COLO829 (cell line): ENCODE results near the gene SEMA6B.
A peak's percentile ranks its signal among the peaks of the same experiment; 100 is the strongest.

Experiments
- DNase-seq: peaks from one replicate; pipeline ENCODE4 v3.0.0; 2012; ENCODE audit warnings: low spot score

SEMA6B gene

DNA sequence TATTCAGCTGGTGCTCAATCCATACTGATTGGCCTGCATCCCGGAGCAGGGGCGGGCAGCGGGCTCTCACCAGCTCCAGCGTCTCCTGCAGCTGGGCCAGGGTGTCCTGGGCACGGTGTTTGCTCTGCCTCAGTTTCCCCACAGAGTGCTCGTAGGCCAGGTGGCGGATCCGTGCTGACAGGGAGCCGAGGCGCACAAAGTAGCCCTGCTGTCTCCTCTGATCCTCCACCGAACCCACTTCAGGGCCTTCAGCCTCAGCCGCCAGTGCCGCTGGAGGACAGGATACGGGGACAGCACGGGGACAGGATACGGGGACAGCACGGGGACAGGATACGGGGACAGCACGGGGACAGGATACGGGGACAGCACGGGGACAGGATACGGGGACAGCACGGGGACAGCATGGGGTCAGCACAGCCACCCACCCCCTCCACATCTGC is 33.9 kb downstream of the SEMA6B start:
- DNase-seq, result no peak

DNA sequence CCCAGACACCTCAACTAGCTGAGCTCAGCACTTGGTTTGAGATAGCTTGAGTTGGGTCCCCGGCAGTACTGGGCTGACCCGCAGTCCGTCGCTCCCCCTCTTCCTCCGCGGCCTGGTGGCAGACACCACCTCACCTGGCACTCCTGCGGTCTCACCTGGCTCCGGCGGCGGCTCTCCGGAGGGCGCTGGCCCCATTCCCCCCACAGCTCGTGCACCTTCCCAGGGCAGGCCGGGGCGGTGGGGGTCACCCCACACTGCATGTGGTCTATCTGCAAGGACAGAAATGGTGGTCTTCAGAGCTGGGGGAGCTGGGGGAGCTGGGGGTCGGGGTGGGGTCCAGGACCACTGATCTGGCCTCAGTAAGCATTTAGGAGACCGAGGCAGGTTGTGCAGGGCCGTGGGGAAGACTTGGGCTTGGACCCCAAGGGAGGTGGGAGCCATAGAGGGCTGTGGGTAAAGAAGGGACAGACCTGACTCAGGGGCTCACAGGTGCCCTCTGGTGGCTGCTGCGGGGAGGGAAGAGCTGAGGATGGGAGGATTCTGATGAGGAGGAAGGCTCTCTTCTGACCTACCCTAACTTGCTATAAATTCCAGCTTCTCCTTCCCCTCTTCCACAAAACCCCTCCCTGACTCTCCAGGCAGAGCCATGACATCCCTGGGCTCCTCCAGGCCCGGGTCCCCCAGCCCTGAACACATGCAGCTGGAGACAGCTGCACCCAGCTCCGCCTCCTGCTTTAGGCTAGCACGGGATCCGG is 34.5 kb downstream of the SEMA6B start:
- DNase-seq, result peak; percentile 33

GRCh38 chr19:4523306-4524110 is 36.0 kb downstream of the SEMA6B start:
- DNase-seq, result peak; percentile 65

DNA sequence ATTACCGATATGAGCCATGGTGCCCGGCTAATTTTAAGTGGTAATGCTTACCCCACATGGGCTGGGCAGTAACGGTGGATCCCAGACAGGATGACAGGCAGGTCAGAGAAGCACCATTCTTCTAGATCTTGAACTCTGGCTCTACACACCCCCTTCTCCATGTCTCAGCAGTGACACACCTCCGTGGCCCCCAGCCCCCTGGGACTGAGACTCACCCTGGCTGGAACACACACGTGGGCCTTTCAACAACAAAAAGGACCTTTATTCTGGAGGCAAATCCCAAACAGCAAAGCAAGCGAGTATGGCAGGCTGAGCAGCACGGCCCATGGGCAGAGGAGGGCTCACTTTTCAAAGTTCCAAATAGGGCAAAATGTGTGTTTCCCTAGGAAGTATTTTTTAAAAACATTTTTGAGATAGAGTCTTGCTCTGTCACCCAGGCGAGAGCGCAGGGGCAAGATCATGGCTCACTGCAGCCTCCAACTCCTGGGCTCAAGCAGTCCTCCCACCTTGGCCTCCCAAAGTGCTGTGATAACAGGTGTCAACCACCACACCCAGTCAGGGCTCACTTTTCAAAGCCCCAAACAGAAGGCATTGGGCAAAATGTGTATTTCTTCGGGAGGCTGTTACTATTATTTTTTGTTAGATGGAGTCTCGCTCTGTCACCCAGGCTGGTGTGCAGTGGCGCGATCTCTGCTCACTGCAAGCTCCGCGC is 37.0 kb downstream of the SEMA6B start:
- DNase-seq, result peak; percentile 68

GRCh38 chr19:4521888-4522242 is 37.6 kb downstream of the SEMA6B start:
- no peak for DNase-seq

GRCh38 chr19:4521170-4521887 is 38.2 kb downstream of the SEMA6B start:
- no peak for DNase-seq

DNA sequence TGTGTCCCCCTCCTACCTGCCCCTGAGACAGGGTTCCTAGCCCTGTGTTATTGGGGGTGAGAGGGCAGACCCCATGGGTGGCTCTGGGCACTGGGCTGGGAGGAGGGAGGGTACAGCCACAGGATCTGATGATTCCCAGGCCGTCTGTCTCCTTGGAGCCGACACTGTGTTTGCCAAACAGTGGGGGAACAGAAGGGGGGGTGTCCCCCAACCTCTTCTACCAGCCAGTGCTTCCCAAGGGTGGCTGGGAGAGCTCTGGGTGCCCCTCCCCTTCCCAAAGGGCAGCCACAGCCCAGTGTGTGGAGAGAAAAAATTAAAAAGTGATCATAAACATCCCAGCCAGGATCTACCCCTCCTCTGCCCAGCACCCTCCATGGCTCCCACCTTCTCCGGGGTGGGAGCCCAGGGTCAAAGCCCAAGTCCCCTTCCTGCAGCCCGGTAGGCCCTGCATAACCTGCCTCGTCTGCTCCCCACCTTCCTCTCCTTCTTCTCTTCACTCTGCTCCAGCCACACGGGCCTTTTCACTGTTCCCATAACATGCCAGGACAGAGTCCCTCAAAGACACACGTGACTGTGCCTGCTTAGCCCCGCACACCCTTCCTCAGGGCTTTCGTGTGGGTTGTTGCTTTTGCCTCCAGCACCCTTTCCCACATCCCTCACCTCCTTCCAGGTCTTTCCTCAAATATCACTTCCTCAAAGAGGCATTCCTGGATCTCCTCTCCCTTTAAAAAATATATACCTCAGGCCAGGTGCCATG is 39.8 kb downstream of the SEMA6B start:
- DNase-seq, result no peak

DNA sequence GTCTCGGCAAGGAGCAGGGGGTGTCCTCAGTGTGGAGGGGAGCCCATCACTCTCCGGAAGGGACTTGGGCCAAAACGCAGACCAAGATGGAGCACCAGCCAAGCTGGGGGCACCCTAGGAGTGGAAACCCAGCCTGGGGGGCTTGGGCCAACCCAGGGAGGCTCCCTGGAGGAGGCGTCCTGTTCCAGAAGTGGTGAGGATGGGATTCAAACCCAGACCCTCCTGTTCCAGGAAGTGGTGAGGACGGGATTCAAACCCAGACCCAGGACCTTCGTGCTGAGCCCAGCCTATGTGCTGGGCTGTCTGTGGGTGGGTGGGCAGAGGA is 40.4 kb downstream of the SEMA6B start:
- no peak for DNase-seq

GRCh38 chr19:4518345-4519171 is 40.9 kb downstream of the SEMA6B start, which contains the start of gene PLIN4:
PLIN4 (minus strand) TSS chr19:4518486; CDS start chr19:4518272, 214 bp downstream.
- DNase-seq, result no peak

DNA sequence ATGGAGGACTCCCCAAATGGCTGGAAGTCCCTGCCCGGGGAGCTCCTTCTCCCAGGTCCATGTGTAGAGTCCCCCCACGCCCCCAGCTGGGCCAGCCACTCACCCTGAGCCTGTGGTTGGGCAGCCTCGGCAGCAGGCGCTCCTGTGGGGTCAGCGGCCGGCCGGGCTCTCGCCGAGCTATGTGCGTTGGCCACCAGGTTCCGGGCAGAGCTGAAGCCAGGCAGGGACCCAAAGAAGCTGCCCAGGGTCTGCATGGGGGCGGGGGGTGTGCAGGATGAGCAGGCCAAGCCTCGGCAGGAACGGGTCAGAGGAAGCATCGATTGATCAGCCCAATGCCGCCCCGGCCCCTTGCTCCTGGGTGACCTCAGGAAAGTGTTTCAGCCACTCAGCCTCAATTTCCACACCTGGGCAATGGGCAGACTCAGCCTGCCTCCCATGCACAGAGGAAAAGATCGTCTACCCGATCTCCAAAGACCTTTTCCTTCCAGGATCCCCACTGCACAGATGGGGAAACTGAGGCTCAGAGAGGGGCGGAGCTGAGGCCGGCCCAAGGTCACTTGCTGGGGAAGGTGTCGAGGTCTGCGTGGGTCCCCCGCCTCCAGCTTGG is 41.9 kb downstream of the SEMA6B start:
- no peak for DNase-seq

- no peak for DNase-seq
Observed at GRCh38 chr19:4516939-4517300, 42.6 kb downstream of the SEMA6B start.

GRCh38 chr19:4516199-4516938 is 43.1 kb downstream of the SEMA6B start:
- DNase-seq, result no peak

- no peak for DNase-seq
Observed at GRCh38 chr19:4515732-4516131, 43.8 kb downstream of the SEMA6B start.

GRCh38 chr19:4513248-4513647 is 46.2 kb downstream of the SEMA6B start:
- no peak for DNase-seq

GRCh38 chr19:4512070-4512469 is 47.4 kb downstream of the SEMA6B start:
- no peak for DNase-seq

DNA sequence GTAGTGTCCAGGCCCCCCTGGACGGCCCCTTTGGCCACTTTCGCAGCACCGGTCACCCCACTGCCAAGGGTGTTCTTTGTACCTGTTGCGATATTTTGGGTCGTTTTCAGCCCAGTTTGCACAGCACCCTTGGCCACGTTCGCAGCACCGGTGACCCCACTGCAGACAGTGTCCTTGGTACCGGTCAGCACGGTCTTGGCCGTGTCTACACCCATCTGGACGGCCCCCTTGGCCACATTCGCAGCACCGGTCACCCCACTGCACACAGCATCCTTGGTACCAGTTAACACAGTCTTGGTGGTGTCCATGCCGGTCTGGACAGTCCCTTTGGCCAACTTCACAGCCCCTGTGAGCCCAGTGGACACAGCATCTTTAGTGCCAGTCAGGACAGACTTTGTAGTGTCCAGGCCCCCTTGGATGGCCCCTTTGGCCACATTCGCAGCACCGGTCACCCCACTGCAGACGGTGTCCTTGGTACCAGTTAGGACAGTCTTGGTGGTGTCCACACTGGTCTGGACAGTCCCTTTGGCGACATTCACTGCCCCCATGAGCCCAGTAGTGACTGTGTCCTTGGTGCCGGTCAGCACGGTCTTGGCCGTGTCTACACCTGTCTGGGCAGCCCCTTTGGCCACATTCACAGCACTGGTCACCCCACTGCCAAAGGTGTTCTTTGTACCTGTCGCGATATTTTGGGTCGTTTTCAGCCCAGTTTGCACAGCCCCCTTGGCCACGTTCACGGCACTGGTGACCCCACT is 48.0 kb downstream of the SEMA6B start:
- no peak for DNase-seq

DNA sequence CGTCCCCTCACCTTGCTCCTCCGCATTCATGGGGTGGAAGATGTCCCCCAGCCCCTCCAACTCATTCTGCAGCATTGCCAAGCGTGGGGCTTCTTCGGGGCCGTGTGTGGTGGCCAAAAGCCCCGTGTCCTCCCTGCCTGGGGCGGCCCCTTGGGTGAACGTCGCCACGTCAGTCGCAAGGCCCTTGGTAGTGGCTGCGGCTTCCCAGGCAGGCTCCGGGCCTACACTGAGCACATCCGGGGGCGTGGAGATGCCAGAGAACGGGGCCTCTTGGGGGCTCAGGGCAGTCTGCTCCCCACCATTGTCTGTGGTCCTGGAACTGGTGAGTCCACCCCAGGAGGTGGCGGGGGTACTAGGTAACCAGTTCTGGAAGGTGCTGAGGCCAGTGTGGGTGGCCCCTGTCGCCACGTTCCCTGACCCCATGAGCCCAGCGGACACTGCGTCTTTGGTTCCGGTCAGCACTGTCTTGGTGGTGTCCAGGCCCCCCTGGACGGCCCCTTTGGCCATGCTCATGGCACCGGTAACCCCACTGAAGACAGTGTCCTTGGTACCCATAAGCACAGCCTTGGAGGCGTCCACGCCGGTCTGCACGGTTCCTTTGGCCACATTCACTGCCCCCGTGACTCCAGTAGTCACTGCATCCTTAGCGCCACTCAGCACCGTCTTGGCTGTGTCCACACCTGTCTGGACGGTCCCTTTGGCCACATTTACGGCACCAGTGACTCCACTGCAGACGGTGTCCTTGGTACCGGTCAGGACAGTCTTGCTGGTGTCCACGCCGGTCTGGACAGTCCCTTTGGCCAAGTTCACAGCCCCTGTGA is 48.8 kb downstream of the SEMA6B start:
- DNase-seq, result no peak

DNA sequence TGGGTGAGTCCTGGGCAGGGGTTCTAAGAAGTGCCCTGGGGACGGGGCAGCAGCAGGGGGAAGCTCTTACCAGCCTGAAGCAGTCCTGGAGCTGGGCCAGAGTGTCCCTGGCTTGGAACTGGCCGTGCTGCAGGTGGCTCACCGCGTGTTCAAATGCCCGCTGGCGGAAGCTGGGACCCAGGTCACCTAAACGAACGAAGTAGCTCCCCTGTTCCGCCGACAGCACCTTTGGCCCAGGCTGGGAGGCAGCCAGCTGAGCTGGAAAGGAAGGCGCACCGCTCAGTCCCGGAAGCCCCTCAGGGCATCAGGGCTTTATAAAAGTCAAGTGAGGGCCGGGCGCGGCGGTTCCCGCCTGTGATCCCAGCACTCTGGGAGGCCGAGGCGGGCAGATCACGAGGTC is 50.8 kb downstream of the SEMA6B start:
- DNase-seq, result no peak
